Neural crest cell (in vitro differentiated cells): ENCODE measurements around the gene YIPF3. TPM values are rescaled to one million over a fixed set of nuclear protein-coding genes. Genes with fewer than 3 reads are reported as not detected.

Experiments used
- DNase-seq: peaks from one replicate; pipeline ENCODE4 v3.0.0; 2021; ENCODE audit warnings: low read depth, mixed read lengths, low spot score
- H3K27ac Mint-ChIP-seq: one replicate; pipeline ENCODE4 v1.8.0; 2021; ENCODE audit warnings: mild to moderate bottlenecking, mixed read lengths; ENCODE audit not compliant: unreplicated experiment
- H3K27me3 Mint-ChIP-seq: 2 replicates; pipeline ENCODE4 v1.8.0; 2021; ENCODE audit warnings: low read depth, mild to moderate bottlenecking, mixed read lengths
- H3K36me3 Mint-ChIP-seq: 2 replicates; pipeline ENCODE4 v1.8.0; 2021; ENCODE audit warnings: low read depth, mild to moderate bottlenecking, mixed read lengths
- H3K4me1 Mint-ChIP-seq: 2 replicates; pipeline ENCODE4 v1.8.0; 2021; ENCODE audit warnings: mixed read lengths
- H3K4me3 Mint-ChIP-seq: one replicate; pipeline ENCODE4 v1.8.0; 2021; ENCODE audit warnings: mild to moderate bottlenecking, mixed read lengths
- H3K9me3 Mint-ChIP-seq: 2 replicates; pipeline ENCODE4 v1.8.0; 2021; ENCODE audit warnings: mixed read lengths
- CTCF ChIP-seq: fragments of 200-600 bp; sonication (generic); conservative IDR thresholded peaks from 2 replicates; pipeline ENCODE4 v1.5.0; 2021; ENCODE audit warnings: antibody characterized with exemption, mild to moderate bottlenecking
- total RNA-seq: library from RNA; stranded (reverse); gene quantifications from 2 replicates; pipeline ENCODE4 v1.2.1, GENCODE V29; 2021

The YIPF3 gene
- total RNA-seq, 1 donor from 2014 or later = 93.0 TPM

DNA sequence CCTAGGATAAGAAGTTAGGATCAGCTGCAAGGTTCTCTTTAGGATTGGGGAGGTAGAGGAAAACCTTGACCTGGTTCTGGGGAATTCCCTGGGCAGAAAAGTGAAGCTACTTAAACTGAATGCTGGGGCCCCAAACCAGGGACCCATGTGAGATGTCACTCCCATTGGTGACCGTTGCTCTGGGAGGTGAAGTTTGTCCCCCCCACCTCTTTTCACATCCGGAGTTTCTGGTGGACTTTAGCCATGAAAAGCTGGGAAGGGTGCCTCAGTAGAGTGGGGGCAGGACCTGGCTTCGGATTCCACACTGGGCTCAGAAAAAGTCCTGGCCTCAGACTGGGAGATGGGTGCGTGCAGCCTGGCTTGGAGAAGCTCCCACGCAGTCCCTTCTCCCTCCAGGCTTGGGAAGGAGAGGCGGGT lies 26.2 kb downstream of the YIPF3 start:
- no peaks in the 10 kb centered on the region for H3K36me3 Mint-ChIP-seq
- H3K27me3 Mint-ChIP-seq = no peaks in the 10 kb centered on the region
- no peak for DNase-seq
- peaks cover 27% of the 10 kb centered on the region for H3K4me1 Mint-ChIP-seq
- no peak overlapping the region for H3K4me3 Mint-ChIP-seq
- H3K27ac Mint-ChIP-seq = peak overlapping the region; percentile 75
- no peak for TF ChIP-seq CTCF
- H3K9me3 Mint-ChIP-seq = no peaks in the 10 kb centered on the region

DNA sequence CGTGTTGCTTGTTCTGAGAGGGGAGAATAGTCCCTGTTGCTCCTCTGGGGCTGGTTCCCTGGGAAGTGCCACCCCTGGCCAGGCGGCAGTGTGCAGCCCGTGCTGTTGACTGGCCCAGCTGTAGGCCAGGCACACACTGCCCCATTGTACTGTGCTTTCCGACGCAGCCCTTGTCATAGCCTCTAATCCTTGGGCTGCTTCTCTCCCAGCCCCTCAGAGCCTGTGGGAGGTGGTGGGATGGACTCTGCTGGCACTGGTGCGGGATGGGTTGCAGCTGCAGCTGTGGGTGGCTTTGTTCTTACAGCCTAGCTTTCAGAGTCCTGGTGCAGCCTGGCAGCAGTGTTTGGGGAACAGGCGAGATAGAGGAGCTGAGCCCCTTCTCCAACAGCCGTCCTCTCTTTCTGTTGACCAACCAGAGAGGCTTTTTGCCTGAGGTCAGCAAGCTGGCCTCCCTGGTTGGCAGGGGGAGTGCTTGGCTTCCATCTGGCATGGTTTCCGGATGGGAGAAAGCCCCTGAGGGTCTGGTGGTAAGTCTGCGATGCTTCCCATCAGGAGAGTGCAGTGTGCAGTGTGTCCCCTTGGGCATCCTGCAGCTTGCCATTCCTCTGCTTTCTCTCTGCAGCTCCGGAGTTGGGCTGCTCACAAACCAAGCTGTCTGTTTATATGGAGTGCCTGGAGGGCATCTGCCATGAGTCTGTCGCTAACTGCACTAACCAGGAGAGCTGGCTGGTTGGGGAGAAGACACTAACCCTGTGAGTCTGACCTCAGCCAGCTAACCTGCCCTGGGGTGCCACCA lies 27.3 kb downstream of the YIPF3 start:
- no peak for DNase-seq
- Mint-ChIP-seq H3K4me3 (no peak overlapping the region), H3K27me3 (no peaks in the 10 kb centered on the region), H3K9me3 (no peaks in the 10 kb centered on the region), H3K4me1 (peaks cover 22% of the 10 kb centered on the region), H3K27ac (peak overlapping the region; percentile 57), H3K36me3 (no peaks in the 10 kb centered on the region)
- TF ChIP-seq CTCF = no peak

- no peaks in the 10 kb centered on the region for H3K36me3 Mint-ChIP-seq
- no peak for DNase-seq
- H3K4me1 Mint-ChIP-seq = peaks cover 18% of the 10 kb centered on the region
- no peaks in the 10 kb centered on the region for H3K9me3 Mint-ChIP-seq
- no peak overlapping the region for H3K4me3 Mint-ChIP-seq
- H3K27me3 Mint-ChIP-seq = no peaks in the 10 kb centered on the region
- no peak for TF ChIP-seq CTCF
- H3K27ac Mint-ChIP-seq = peak overlapping the region; percentile 48
These were observed 28.0 kb downstream of the YIPF3 start for GRCh38 chr6:43488667-43489276.

DNA sequence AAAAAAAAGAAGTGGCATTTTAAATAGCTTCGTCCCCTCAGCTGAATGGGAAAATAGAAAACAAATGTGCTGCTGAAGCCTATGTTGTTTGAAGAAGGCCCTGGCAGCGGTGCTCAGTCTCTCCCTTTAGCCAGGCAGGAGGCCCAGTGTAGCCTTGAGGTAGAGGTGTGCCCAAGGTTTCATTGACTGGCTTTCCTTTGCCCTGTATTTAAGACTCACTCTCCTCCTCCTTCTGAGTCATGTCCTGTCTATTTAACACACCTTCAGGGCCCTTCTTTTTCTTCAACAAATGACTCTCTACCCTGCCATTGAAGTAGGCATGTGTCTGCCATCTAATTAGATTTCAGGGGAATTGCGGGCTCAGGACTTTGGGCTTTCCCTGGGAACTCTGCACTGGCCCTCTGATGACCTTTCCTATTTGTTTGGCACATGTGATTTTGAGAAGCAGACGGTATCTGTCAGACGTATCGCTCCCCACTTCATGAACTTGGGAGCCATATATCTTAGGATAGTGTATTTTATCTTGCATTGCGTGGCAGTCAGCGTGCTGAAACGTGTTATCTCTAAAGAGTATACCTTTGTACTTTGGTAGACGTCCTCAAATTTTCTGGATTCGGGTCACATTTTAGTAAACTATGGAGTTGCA lies 35.0 kb downstream of the YIPF3 start:
- TF ChIP-seq CTCF = no peak
- Mint-ChIP-seq H3K4me3 (no peak overlapping the region), H3K27me3 (no peaks in the 10 kb centered on the region)

DNA sequence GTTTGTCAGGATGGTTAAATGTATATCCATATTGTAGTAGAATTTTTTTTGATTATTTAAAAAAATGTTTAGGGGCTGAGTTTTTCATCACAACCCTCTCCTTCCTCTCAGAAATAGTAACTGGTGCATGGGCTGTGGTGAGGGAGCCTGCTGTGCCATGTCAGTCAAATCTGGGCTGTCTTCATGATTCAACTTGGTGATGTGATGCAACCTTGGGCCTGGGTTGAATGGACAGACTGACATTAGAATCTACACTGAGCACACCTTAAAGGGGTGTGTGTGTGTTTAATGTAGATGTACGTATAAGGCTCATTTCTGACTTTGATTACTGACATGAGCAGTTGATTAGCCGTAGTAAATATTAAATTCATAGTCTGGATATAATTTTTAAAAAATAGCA lies 35.7 kb downstream of the YIPF3 start:
- H3K27me3 Mint-ChIP-seq = no peaks in the 10 kb centered on the region
- H3K9me3 Mint-ChIP-seq = no peaks in the 10 kb centered on the region
- DNase-seq = no peak
- peaks cover 51% of the 10 kb centered on the region for H3K4me1 Mint-ChIP-seq
- H3K4me3 Mint-ChIP-seq = peak overlapping the region; percentile 58
- TF ChIP-seq CTCF = no peak
- no peaks in the 10 kb centered on the region for H3K36me3 Mint-ChIP-seq
- no peak overlapping the region for H3K27ac Mint-ChIP-seq

More for the DNA sequence above, 35.0 kb downstream of the YIPF3 start:
- DNase-seq = no peak
- H3K27ac Mint-ChIP-seq = no peak overlapping the region
- no peaks in the 10 kb centered on the region for H3K36me3 Mint-ChIP-seq
- no peaks in the 10 kb centered on the region for H3K9me3 Mint-ChIP-seq
- H3K4me1 Mint-ChIP-seq = peaks cover 49% of the 10 kb centered on the region
